Measurements from ENCODE around the gene PRLR. TPM values are rescaled to one million over a fixed set of nuclear protein-coding genes. Genes with fewer than 3 reads are reported as not detected.

The PRLR gene
- total RNA-seq, 4 donors from 2014 or later = 0.98 to 4.0 (median 1.6) TPM

DNA sequence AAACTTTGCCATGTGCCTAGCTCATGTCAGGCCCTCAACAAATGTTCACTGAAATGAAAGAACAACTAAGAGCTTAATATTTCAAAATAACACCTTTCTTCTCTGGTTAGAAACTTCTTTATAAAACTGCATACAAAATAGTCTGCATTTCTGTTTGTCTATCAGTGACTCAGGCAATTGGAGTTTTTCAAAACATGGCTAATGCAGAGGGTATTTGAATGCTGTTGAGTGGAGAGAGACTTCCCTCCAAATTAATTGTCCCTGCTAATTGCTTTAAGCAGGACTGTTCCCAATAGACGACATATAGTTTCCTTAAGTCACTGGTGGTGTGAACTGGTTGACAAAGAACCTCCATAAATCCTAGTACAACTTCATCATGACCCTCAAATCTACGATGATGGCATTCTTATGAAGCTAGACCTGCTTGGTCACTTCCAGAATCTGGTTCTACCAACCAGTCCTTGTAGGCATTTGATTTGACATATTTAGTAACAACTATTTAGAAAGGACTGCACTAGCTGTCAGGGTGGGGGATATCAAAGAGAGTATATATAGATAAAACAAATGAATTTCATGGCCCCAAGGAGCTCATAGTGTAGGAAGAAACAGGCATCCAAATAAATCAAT, 84.5 kb downstream of the PRLR start:
- TF ChIP-seq, protein P1, sequence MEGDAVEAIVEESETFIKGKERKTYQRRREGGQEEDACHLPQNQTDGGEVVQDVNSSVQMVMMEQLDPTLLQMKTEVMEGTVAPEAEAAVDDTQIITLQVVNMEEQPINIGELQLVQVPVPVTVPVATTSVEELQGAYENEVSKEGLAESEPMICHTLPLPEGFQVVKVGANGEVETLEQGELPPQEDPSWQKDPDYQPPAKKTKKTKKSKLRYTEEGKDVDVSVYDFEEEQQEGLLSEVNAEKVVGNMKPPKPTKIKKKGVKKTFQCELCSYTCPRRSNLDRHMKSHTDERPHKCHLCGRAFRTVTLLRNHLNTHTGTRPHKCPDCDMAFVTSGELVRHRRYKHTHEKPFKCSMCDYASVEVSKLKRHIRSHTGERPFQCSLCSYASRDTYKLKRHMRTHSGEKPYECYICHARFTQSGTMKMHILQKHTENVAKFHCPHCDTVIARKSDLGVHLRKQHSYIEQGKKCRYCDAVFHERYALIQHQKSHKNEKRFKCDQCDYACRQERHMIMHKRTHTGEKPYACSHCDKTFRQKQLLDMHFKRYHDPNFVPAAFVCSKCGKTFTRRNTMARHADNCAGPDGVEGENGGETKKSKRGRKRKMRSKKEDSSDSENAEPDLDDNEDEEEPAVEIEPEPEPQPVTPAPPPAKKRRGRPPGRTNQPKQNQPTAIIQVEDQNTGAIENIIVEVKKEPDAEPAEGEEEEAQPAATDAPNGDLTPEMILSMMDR (IDR thresholded peaks at IDR 0.05; ENCODE audit: low read depth) = no peak

DNA sequence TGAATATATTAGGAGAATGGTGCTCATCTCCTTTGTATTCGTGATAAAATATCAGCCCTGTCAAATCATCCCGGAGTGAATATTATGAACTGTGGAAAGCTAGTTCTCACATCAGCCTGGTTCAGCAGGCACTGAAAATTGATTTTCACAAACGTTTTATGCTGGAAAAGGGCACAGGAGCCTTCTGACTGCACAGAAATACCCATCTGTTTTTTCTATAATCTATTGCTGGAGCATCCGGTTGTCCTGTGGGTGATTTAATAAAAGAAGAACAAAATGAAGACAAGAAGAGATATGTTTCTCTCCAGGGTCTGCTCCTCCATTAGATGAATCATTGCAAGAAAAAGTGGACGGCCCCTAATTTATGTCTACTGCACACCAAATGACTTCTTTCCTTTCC, 85.3 kb downstream of the PRLR start:
- TF ChIP-seq, protein P1 (IDR thresholded peaks at IDR 0.05; ENCODE audit: low read depth) = no peak

DNA sequence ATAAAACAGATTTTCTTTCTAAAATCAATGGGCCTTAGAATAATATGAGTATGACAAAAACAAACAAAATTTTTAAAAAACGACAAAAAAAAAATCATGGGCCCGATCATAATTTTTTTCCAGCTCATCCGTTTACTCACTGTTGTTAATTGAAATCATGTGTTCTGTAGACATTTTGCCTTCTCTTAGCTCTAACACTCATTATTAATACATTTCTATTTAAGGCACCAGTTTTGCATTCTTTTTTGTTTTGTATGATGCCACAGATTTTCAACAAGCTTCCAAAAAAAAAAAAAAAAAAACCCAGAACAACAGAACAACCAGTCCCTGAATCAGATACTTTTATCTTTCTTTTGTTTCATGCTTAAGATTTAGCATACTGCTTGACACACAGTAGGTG, 86.4 kb downstream of the PRLR start:
- TF ChIP-seq, protein P1 (IDR thresholded peaks at IDR 0.05; ENCODE audit: low read depth) = no peak

DNA sequence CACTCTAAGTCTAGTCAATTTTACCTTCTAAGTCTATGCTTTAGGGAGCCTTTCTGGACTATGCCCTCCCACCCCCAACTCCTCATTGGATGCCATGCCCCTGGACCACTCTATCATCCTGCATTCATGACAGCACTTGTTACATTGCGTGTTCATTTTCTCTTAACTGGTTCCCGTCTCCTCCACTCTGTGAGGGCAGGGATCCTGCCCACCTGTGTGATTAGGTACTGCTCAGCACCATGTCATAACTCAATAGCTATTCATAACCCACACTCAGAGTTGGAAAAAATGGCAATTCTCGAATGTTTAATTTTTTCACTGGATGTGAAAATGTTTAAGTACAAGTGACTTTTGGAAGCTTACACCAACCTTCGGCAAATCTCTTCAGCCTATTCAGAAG, 88.5 kb downstream of the PRLR start:
- TF ChIP-seq, protein P1 (IDR thresholded peaks at IDR 0.05; ENCODE audit: low read depth) = no peak

DNA sequence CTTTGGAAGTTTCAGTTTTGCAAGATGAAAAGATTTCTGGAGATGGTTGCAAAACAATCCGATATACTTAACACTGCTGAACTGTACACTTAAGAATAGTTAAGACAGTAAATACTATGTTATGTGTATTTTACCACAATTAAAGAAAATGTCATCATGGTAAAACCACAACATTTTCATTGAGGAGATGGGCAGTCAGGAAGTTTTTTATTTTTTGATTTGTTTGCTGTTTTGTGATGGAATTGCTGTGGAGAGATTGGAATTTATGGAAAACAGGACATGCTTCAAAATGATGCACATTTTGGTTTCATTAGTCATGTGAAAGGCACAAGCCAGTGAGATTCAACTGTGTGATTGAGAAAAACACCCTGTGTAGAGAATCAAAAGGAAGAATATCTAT, 92.1 kb downstream of the PRLR start:
- TF ChIP-seq, protein P1 (IDR thresholded peaks at IDR 0.05; ENCODE audit: low read depth) = no peak

DNA sequence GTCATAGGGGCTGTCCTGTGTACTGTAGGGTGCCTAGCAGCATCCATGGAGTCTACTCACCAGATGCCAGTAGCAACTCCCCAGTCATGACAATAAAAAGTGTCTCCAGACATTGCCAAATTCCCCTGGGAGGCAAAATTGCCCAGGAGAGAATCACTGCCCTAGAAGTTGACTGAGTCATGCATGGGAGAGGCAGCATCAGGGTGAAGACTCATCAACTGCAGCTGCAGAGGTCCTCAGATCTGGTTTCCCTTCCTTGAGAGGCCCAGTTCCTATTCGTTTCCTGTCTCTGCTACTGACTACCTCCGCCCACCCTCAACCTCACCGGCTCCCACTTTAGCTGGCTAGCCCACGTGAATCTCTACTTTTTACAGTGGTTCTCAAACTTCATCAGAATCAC, 93.9 kb downstream of the PRLR start:
- TF ChIP-seq, protein P1 (IDR thresholded peaks at IDR 0.05; ENCODE audit: low read depth) = no peak

DNA sequence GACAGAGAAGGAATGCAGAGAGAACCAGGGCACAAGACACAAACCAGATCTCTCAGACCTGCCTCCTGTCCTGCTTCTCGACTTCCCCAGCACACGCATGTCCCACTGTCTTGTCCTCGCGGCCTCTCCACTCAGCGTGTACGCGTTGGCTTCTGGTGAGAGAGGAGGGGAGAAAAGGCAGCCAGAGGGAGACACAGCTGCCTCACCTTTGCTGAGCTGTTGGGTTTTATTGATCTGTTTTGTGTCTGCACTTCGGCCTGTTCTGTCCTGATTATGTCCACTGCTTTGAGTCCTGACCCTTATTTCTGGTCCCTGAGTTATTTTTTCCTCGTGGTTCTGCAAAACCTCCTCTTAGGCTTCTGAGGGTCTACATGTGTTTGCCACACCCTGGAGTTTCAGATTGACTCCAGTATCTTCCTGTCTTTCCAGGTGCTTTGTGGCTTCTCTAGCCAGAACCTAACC, 95.0 kb downstream of the PRLR start:
- TF ChIP-seq, protein P1 (IDR thresholded peaks at IDR 0.05; ENCODE audit: low read depth) = no peak
